NCI-H446 treated with DMSO at 0.1 percent for 48 hours (cell line): ENCODE measurements around the gene PELI3.
"Not testable (repeated sequence)": the region's sequence is repeated elsewhere in the genome, so short reads cannot be mapped to it uniquely, and the experiment has no call there.

Experiments used
- DNase-seq: peaks from one replicate; lab custom pipeline; 2025; lab: John Stamatoyannopoulos, UW

Gene PELI3

GRCh38 chr11:66466225-66467033 is at the start of gene PELI3:
Gene PELI3 (plus strand): TSS chr11:66466905. CDS start chr11:66468129, 1,224 bp downstream.
- DNase-seq = peak; percentile 75

GRCh38 chr11:66417000-66417399 is 49.7 kb upstream of the PELI3 start:
- DNase-seq = no peak

- peak; percentile 95 for DNase-seq
These were observed 48.3 kb upstream of the PELI3 start for GRCh38 chr11:66418168-66418985.

GRCh38 chr11:66418986-66419308 is 47.8 kb upstream of the PELI3 start:
- DNase-seq = no peak

- no peak for DNase-seq
These were observed 46.9 kb upstream of the PELI3 start for GRCh38 chr11:66419825-66420224.

GRCh38 chr11:66420671-66421476 is 45.8 kb upstream of the PELI3 start, which contains the start of gene NPAS4:
Gene NPAS4 (plus strand): TSS chr11:66421035. CDS start chr11:66421180, 145 bp downstream.
- DNase-seq = no peak

- DNase-seq = no peak
These were observed 45.1 kb upstream of the PELI3 start for GRCh38 chr11:66421492-66422205.

- no peak for DNase-seq
These were observed 40.4 kb upstream of the PELI3 start for GRCh38 chr11:66426314-66426713.

- no peak for DNase-seq
These were observed 37.8 kb upstream of the PELI3 start for GRCh38 chr11:66428933-66429332.

GRCh38 chr11:66429983-66430602 is 36.6 kb upstream of the PELI3 start:
- DNase-seq = peak; percentile 47

GRCh38 chr11:66431287-66431686 is 35.4 kb upstream of the PELI3 start:
- not testable (repeated sequence) for DNase-seq

- not testable (repeated sequence) for DNase-seq
These were observed 34.8 kb upstream of the PELI3 start for GRCh38 chr11:66431871-66432329.

GRCh38 chr11:66432597-66432996 is 34.1 kb upstream of the PELI3 start:
- no peak for DNase-seq

- DNase-seq = no peak
These were observed 28.7 kb upstream of the PELI3 start for GRCh38 chr11:66437979-66438503.

- peak; percentile 92 for DNase-seq
These were observed 27.9 kb upstream of the PELI3 start, which contains the start of gene MRPL11 for GRCh38 chr11:66438504-66439466. Gene MRPL11 (minus strand): TSS chr11:66438848. CDS start chr11:66438754, 94 bp downstream.

- not testable (repeated sequence) for DNase-seq
These were observed 26.4 kb upstream of the PELI3 start for GRCh38 chr11:66440101-66440939.

- DNase-seq = not testable (repeated sequence)
These were observed 25.8 kb upstream of the PELI3 start for GRCh38 chr11:66440940-66441282.

- DNase-seq = no peak
These were observed 23.1 kb upstream of the PELI3 start for GRCh38 chr11:66443602-66444001.

GRCh38 chr11:66447012-66447411 is 19.7 kb upstream of the PELI3 start:
- no peak for DNase-seq
